ENCODE data around the gene SYTL3.

The SYTL3 gene

GRCh38 chr6:158765499-158766068 lies 115.7 kb downstream of the SYTL3 start:
- no peak for DNase-seq (ENCODE audit: extremely low read depth, insufficient read length)
- no peak for TF ChIP-seq CTCF (IDR thresholded peaks at IDR 0.05; ENCODE audit: insufficient read depth, low read length, poor library complexity, severe bottlenecking)
- Histone ChIP-seq H3K36me3 (ENCODE audit: control insufficient read depth, insufficient read depth, low read length) (peaks cover 47% of the 10 kb centered on the region), H3K4me3 (replicated peaks; ENCODE audit: low read depth, low read length) (no peak overlapping the region), H3K27me3 (replicated peaks; ENCODE audit: control insufficient read depth, insufficient read depth, low read length) (no peaks in the 10 kb centered on the region)

- no peak for TF ChIP-seq CTCF (IDR thresholded peaks at IDR 0.05; ENCODE audit: insufficient read depth, low read length, poor library complexity, severe bottlenecking)
- H3K36me3 ChIP-seq (ENCODE audit: control insufficient read depth, insufficient read depth, low read length), result peaks cover 60% of the 10 kb centered on the region
- H3K27me3 ChIP-seq (replicated peaks; ENCODE audit: control insufficient read depth, insufficient read depth, low read length), result no peaks in the 10 kb centered on the region
- no peak overlapping the region for H3K4me3 ChIP-seq (replicated peaks; ENCODE audit: low read depth, low read length)
- DNase-seq (ENCODE audit: extremely low read depth, insufficient read length), result no peak
Measured at GRCh38 chr6:158766621-158767455, 117.0 kb downstream of the SYTL3 start.

- no peak for DNase-seq (ENCODE audit: extremely low read depth, insufficient read length)
- Histone ChIP-seq H3K27me3 (replicated peaks; ENCODE audit: control insufficient read depth, insufficient read depth, low read length) (no peaks in the 10 kb centered on the region), H3K36me3 (ENCODE audit: control insufficient read depth, insufficient read depth, low read length) (peaks cover 68% of the 10 kb centered on the region), H3K4me3 (replicated peaks; ENCODE audit: low read depth, low read length) (no peak overlapping the region)
- TF ChIP-seq CTCF (IDR thresholded peaks at IDR 0.05; ENCODE audit: insufficient read depth, low read length, poor library complexity, severe bottlenecking), result no peak
Measured at GRCh38 chr6:158767709-158768108, 117.9 kb downstream of the SYTL3 start.

DNA sequence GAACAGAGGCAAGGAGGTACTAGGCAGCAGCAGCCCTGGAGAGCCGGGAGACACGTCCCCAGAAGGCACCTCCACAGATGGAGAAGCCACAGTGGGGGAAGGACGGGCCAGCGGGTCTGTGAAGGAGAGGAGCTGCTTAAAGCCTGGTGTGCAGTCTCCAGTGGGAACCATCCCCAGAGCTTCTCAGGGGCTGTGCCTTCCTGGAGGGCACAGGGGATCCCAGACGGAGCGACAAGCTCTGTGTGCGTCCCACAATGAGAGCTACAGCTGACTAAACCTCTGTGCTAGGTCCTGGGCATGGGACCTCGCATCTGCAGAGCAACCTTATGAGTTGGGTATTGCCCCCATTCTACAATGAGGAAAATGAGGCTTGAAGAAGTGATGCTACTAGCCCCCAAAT lies 118.6 kb downstream of the SYTL3 start:
- no peak for DNase-seq (ENCODE audit: extremely low read depth, insufficient read length)
- H3K27me3 ChIP-seq (replicated peaks; ENCODE audit: control insufficient read depth, insufficient read depth, low read length), result no peaks in the 10 kb centered on the region
- no peak for TF ChIP-seq CTCF (IDR thresholded peaks at IDR 0.05; ENCODE audit: insufficient read depth, low read length, poor library complexity, severe bottlenecking)
- H3K4me3 ChIP-seq (replicated peaks; ENCODE audit: low read depth, low read length), result no peak overlapping the region
- peaks cover 68% of the 10 kb centered on the region for H3K36me3 ChIP-seq (ENCODE audit: control insufficient read depth, insufficient read depth, low read length)

DNA sequence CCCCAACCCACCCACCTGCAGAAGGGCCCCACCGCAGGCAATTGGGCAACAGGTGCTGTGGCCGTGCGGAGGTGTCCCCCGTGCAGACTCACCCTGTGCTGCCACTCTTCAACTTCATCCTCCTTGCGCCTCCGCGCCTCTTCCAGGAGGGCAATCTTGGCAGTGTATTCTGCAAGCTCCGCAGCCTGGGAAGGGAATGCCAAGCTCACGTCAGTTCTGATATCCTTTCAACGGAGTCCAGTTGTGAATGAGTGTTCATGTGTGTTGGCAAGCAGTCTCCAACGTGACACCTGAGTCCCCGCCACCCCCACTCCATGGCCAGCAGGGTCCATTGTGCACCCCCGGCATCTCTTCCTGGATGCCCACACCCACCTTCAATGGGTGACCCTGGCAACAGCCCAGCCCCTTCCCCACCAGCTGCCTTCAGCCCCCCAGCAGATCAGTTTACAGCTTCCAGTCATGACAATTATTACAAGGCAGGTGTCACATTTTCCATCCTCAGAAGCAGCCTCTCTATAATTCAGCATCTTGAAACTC lies 119.4 kb downstream of the SYTL3 start:
- TF ChIP-seq CTCF (IDR thresholded peaks at IDR 0.05; ENCODE audit: insufficient read depth, low read length, poor library complexity, severe bottlenecking), result no peak
- no peak for DNase-seq (ENCODE audit: extremely low read depth, insufficient read length)
- Histone ChIP-seq H3K36me3 (ENCODE audit: control insufficient read depth, insufficient read depth, low read length) (peaks cover 75% of the 10 kb centered on the region), H3K27me3 (replicated peaks; ENCODE audit: control insufficient read depth, insufficient read depth, low read length) (no peaks in the 10 kb centered on the region), H3K4me3 (replicated peaks; ENCODE audit: low read depth, low read length) (no peak overlapping the region)

Measured in GM06990 (cell line).